C4-2B (cell line): ENCODE results near the gene ACBD6.

Experiments
- CTCF ChIP-seq: fragments of 450-650 bp; conservative IDR thresholded peaks from 2 replicates; pipeline ENCODE4 v1.5.1; 2017; ENCODE audit warnings: mild to moderate bottlenecking
- ZFX ChIP-seq: fragments of 450-650 bp; IDR thresholded peaks from 2 replicates; pipeline ENCODE4 v1.6.1; 2017

- TF ChIP-seq CTCF (no peak), ZFX (no peak)
Measured at GRCh38 chr1:180525715-180526039, 23.3 kb upstream of the ACBD6 start.
